T-helper 1 cell (primary cell): ENCODE results near the gene TLN1.

ENCODE experiments used
- DNase-seq, 5 donors: peaks; one replicate each; pipeline ENCODE4 v3.0.0-alpha.2; 2012 to 2020

TLN1 gene

GRCh38 chr9:35754264-35754663 is 22.3 kb upstream of the TLN1 start, which contains the start of gene MSMP:
Gene MSMP, minus strand, starts transcription at chr9:35754276. Its CDS starts 147 bp downstream, at chr9:35754129.
- no peak for DNase-seq

GRCh38 chr9:35753466-35753865 is 21.5 kb upstream of the TLN1 start:
- no peak for DNase-seq

- DNase-seq, result no peak
These were observed 18.2 kb upstream of the TLN1 start for GRCh38 chr9:35750256-35750531.

GRCh38 chr9:35749515-35750255 is 17.7 kb upstream of the TLN1 start:
- DNase-seq, result peak in 3 of 5 donors; percentile 34 to 51 (median 38)

GRCh38 chr9:35748858-35749514 is 17.0 kb upstream of the TLN1 start, which contains the start of the genes GBA2 and RGP1:
Gene GBA2, minus strand, starts transcription at chr9:35749228. Its CDS starts 524 bp downstream, at chr9:35748704.
Gene RGP1, plus strand, starts transcription at chr9:35749287. Its CDS starts 469 bp downstream, at chr9:35749756.
- peak; percentile 41 to 76 (median 56) for DNase-seq

- peak in 1 of 5 donors; percentile 19 for DNase-seq
These were observed 16.4 kb upstream of the TLN1 start for GRCh38 chr9:35748242-35748857.

GRCh38 chr9:35746583-35746982 is 14.6 kb upstream of the TLN1 start:
- no peak for DNase-seq

GRCh38 chr9:35745569-35745968 is 13.6 kb upstream of the TLN1 start:
- DNase-seq, result no peak

GRCh38 chr9:35743880-35744518 is 12.0 kb upstream of the TLN1 start:
- DNase-seq, result no peak

GRCh38 chr9:35743452-35743851 is 11.5 kb upstream of the TLN1 start:
- no peak for DNase-seq

- DNase-seq, result no peak
These were observed 9.7 kb upstream of the TLN1 start for GRCh38 chr9:35741740-35742139.

- no peak for DNase-seq
These were observed 8.2 kb upstream of the TLN1 start for GRCh38 chr9:35740243-35740642.

GRCh38 chr9:35738924-35739323 is 6.9 kb upstream of the TLN1 start:
- DNase-seq, result no peak

- DNase-seq, result no peak
These were observed 6.2 kb upstream of the TLN1 start for GRCh38 chr9:35738186-35738585.

- DNase-seq, result no peak
These were observed 5.1 kb upstream of the TLN1 start for GRCh38 chr9:35737143-35737542.

- peak in 4 of 5 donors; percentile 47 to 72 (median 58) for DNase-seq
These were observed 4.2 kb upstream of the TLN1 start for GRCh38 chr9:35736201-35736633.

GRCh38 chr9:35734096-35734495 is 2.1 kb upstream of the TLN1 start:
- no peak for DNase-seq

- no peak for DNase-seq
These were observed 976 bp upstream of the TLN1 start for GRCh38 chr9:35732800-35733541.

GRCh38 chr9:35731415-35732184 is 395 bp downstream of the TLN1 start:
- DNase-seq, result peak in 1 of 5 donors; percentile 15

GRCh38 chr9:35730486-35730854 is 1.5 kb downstream of the TLN1 start:
- no peak for DNase-seq

GRCh38 chr9:35729700-35730485 is 2.1 kb downstream of the TLN1 start:
- DNase-seq, result peak in 2 of 5 donors; percentile 31 to 39
